ENCODE measurements around the gene SEMA3F. TPM values are rescaled to one million over a fixed set of nuclear protein-coding genes. Genes with fewer than 3 reads are reported as not detected.
"Not testable (repeated sequence)": the region's sequence is repeated elsewhere in the genome, so short reads cannot be mapped to it uniquely, and the experiment has no call there.

SEMA3F gene
- total RNA-seq, 1 donor from 2014 or later: 33.5 TPM

DNA sequence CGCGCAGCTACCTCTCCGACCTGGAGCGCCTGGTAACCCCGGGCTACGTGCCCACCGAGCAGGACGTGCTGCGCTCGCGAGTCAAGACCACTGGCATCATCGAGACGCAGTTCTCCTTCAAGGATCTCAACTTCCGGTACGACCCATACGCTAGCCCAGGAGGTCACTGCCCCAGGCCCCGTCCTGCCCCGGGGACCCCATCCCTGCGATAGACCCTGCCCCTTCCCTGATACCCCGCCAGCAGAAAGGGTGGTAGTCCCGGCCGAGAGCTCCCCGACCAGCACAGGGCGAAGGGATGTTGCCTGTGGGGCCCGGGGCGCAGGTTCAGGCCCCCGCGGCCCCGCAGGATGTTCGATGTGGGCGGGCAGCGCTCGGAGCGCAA, 38.6 kb downstream of the SEMA3F start:
- DNase-seq (ENCODE audit: low read depth): no peak

- DNase-seq (ENCODE audit: low read depth): peak; percentile 27
These were observed 39.2 kb downstream of the SEMA3F start for GRCh38 chr3:50194128-50194902.

DNA sequence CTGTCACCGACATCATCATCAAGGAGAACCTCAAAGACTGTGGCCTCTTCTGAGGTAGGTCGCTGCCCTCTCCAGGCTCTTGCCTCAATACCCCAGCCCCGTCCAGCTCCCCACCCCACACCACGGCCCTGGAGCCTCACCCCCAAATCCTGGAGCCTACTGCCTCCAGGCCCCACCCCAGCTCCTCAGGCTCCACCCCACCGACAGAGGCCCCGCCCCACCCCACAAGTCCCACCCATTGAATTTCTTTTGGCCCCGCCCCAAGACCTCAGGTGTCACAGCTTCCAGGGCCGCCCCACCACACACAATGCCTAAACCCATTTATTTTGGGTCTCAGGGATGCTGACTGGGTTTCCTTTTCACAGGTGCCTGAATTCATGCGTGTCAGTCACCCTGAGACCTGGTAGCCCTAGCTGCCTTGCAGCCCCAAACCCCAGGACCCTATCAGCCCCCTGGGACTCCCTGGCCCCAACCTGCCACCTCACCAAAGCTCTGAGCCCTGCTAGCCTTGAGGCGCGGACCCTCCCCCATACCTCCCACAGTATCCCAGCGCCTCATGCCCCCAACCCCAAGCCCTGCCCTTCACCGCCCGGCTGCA, 39.9 kb downstream of the SEMA3F start:
- DNase-seq (ENCODE audit: low read depth): no peak

DNA sequence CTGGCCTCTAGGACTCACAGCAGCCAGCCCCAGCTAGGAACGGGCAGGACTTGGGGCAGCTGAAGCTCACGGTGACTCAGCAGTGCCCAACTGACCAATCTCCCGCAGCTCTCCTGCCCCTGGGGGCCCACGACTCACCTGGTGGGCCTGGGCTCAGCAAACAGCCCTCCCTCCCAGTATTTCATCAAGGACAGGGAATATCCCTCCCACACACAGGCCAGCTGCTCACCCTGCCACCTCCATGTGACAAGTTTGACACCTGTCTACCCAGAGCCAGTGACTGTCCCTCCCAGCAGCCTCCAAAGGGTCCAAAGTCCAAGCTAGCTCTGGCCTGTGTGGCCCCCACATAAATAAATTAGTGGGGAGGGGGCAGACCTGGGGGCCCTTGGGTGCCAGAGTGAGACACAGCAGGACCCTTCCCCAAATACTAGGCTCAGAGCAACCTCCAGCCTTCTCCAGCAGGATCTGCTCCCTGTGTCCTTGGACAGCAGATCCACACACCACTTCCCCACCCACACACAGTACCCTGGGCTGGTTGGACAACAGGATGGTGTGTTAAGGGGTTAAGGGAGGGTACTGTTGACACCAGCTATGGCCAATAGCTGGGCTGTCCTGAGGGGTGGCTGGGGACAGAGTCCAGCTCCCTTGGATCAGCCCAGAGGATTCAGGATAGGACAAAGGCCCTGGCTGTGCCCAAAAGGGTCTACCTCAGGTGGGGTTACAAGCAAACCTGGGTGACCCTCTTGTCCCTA, 40.6 kb downstream of the SEMA3F start:
- peak; percentile 44 for DNase-seq (ENCODE audit: low read depth)

DNA sequence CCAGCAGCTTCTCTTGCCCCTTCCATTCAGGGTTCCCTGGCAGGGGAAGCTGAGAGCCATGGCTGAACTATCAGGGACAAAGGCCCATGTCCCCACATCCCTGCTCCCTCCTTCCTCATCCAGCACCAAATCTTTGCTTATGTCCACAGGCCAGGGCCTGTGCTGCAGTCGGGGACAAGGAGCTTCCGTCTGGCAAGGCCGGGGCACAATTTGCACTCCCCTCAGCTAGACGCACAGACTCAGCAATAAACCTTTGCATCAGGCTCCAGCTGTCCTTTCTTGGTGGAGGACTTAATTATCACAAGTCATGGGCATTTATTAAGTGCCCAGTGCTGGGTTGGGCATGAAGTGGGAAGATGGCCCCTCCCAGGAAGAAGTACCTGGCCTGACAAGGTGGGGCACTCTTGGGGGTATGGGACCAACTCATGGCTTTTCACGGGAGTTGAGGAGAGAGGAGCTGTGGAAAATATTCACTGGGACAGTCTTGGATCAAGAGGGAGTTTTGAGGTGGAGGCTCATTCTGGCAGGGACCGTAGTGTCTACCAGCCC, 41.2 kb downstream of the SEMA3F start:
- DNase-seq (ENCODE audit: low read depth): no peak

DNA sequence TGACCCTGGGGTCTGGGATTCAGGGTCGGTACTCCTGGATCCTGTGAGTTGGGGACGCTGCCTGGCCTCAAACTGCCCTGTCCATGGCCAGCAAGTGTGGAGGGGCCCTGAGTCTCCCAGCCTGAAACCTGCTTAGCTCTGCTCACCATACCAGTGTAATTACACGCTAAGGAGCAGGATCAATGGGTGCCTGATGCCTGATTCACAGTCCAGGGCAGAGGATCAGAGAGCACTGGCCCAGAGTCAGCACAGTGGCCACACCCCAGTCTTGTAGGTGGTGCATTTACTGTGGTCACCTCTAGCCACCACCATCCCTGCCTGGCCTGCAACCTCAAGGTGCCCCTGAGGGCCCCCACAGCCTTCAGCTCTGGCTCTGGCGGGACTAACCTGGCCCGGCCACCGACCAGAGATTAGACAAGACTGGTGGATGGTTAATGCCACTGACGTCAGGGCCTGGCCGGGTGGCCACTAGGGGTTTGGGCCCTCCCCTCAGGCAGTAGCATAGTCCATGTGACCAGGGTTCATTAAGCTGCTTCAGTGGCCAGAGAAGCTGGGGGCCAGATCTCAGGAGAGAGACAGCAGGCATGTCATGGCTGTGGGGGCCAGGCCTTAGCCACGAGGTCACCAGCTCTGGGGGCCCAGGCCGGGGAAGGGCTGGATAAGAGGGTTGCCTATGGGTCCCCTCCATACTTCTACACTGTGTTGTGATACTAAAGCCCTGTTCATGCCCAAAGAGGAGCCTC, 46.6 kb downstream of the SEMA3F start:
- peak; percentile 43 for DNase-seq (ENCODE audit: low read depth)

GRCh38 chr3:50202353-50203112, 47.4 kb downstream of the SEMA3F start:
- peak; percentile 8 for DNase-seq (ENCODE audit: low read depth)

GRCh38 chr3:50203113-50203808, 48.1 kb downstream of the SEMA3F start:
- DNase-seq (ENCODE audit: low read depth): no peak

DNA sequence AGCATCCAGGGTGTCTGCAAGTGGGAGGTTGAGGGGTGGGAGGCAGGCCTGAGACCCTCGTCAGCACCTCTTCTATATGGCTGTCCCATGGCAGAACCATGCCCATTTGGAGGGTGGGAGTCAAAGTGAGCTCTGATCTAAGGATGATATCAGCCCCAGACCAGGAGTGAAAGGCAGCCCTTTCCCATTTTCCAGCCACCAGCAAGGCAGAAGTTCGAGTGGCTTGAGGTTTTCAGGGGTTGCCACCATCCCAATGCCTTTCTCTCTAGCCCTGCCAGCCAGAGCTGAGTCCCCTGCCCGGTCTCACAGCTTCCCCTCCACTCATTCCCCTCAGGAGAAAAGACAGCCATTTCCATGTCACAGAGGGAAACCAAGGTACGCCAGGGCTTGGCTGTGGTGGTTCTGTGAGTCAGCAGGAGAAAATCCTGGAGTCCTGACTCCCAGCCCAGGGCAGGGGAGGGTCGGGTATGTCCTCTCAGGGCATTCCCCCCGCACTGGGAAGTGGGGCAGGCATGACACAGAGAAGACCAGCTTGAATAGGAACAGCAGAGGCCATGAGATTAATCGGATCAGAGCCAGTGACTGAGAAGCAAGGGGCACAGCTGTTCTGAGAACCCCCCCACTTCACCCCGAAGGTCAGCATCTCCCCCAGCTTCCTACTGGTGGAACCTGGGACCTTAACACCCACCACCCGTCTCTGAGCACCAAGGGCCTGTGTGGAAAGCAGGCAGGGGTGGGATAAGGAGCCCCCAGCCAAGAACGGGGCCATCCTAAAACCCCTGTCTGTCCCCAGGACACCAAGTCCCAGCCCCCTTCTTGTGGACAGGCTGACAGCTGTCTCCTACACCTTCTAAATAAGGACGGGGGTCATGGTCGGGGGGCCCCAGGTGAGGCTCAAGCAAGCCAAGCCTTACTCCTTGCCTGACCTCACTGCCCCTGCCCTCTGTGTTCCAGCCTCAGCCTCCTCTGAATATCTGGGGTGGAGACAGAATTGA, 49.0 kb downstream of the SEMA3F start:
- DNase-seq (ENCODE audit: low read depth): peak; percentile 22

- no peak for DNase-seq (ENCODE audit: low read depth)
These were observed 49.8 kb downstream of the SEMA3F start, which contains the start of gene SLC38A3 for GRCh38 chr3:50204804-50205412. TSS of gene SLC38A3 (plus strand) at chr3:50205271. CDS start at chr3:50214200, 8,929 bp downstream.

DNA sequence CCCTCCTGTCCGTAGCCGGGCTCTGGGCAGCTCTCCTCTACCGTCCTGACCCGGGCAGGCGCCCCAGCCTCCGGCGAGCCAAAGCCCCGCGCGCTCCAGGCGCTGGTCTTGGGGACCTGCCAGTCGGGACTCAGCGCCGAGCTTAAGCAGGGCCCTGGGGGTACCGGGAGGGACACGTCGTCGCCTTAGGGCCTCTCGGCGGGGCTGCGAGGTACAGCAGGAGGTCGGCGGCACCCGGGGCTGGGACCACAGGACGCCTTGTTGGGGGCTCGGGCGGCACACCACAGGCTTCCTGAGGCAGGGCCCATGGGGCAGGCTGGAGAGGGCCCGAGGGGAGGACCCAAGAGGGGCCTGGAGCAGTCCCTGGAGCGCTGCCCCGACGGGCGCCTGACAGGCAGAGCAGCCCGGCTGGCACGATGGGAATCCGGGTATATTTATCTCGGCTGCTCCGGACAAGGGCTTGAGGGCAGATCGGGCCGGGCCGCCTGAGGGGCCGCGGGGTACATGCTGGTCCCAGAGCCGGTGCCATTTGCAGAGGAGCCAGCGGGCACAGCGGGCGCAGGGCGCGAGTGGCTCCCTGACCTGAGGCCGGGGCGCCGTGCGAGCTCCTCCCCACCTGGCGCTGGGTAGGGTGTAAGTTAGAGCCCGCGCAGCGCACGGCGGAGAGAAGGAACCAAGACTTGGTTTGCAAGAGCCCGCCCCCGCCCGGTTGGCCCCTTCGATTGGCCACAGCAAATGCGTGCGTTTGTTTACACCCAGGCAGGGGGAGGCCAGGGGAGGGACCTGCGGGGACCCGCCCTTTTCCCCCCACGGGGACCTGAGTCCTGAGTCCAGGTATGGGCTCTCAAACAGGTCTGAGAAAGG, 50.5 kb downstream of the SEMA3F start:
- no peak for DNase-seq (ENCODE audit: low read depth)

GRCh38 chr3:50207359-50208042, 52.4 kb downstream of the SEMA3F start:
- DNase-seq (ENCODE audit: low read depth): no peak

GRCh38 chr3:50208677-50209344, 53.7 kb downstream of the SEMA3F start:
- DNase-seq (ENCODE audit: low read depth): no peak

DNA sequence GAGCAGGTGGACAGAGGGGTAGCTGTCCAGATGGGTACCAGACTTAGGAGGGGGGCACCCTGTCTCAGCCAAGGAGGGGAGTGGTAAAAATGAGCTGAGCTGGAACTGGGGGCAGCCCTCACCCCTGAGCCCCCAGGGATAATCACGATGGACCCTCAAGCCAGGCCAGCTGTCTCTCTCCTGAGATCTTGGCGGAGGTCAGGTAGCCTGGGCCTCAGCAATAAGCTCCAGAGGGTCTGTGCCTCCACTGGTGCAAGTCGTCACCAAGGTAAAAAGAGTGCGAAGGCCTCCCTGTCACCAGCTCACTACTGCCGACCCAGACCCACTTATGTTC, 55.0 kb downstream of the SEMA3F start:
- DNase-seq (ENCODE audit: low read depth): no peak

DNA sequence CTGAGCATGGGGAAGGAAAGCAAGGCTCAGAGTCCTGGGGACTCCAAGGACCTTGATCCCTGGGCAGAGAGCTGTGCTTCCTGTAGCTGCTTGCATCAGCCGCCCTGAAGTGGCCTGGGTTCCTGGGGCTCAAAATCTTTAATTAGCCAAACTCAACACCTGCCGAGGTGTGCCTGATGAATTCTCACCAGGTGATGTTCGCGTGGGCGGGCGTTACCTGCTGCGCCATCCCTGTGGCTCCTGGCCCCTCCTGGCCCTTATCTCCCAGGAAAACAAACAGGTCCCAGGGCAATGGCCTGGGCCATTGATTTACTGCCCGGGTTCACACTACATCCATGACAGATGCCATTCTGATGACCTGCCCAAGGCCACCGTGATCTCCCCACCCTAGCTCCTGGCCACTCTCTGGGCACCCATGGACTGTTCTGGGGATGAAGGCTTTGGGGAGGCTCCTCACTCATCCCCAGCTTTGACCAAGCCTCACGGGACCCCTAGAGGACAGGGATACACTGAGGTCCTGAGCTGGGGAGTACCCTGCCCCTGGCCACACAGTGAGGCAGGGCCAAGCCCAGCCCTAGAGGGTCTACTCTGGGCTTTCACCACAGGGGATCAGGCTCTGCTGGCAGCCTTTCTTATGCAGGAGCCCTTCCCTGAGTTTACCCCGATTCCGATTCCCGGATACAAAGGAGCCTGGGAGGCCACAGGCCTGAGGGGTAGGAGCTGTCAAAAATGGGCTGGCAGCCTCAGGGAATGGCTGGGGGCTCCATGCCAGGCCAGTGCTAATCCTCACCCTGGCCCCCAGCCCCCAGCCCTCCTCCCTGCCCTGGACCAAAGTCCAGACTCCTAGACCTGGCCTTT, 55.6 kb downstream of the SEMA3F start:
- DNase-seq (ENCODE audit: low read depth): no peak

GRCh38 chr3:50211368-50211717, 56.2 kb downstream of the SEMA3F start:
- DNase-seq (ENCODE audit: low read depth): not testable (repeated sequence)
